Stimulated activated CD8-positive, alpha-beta memory T cell treated with anti-CD3 and anti-CD28 coated beads, Interleukin-12 subunit alpha, Interleukin-12 subunit beta, amount 100 ng/mL, for 24 hours (primary cell): ENCODE data around the gene HTT-AS.
"Not testable (repeated sequence)": the region's sequence is repeated elsewhere in the genome, so short reads cannot be mapped to it uniquely, and the experiment has no call there.

Experiments
- DNase-seq: peaks from one replicate; pipeline ENCODE4 v3.0.0-alpha.2; 2020; ENCODE audit errors: extremely low read depth

Gene HTT-AS

GRCh38 chr4:3051141-3051897 lies 23.0 kb downstream of the HTT-AS start:
- not testable (repeated sequence) for DNase-seq

DNA sequence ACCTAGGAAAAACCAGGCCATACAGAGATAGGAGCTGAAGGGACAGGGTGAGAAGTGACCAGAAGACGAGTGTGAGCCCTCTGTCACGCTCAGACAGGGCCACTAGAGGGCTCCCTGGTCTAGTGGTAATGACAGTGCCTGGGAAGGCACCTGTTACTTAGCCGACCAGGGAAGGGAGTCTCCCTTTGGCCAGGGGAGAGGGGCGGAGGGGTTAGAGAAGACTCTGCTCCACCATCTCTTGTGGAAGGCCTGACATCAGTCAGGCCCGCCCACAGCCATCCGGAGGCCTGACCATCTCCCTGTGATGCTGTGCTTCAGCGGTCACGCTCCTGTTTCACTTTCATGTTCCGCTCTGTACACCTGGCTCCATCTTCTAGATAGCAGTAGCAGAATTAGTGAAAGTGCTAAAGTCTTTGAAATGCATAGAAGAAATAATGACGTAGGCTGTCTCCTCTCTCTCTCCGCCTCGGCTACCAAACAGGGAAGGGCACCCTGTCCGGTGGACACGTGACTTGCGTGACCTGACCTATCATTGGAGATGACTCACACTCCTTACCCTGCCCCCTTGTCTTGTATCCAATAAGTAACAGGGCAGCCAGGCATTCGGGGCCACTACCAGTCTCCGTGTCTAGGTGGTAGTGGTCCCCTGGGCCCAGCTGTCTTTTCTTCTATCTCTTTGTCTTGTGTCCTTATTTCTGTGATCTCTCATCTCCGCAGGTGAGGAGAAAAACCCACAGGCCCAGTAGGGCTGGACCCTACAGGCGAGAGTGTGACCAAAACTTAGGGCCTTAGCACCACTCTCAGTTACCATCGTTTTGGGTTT lies 26.7 kb downstream of the HTT-AS start:
- no peak for DNase-seq

GRCh38 chr4:3046623-3047022 lies 27.7 kb downstream of the HTT-AS start:
- DNase-seq = no peak

DNA sequence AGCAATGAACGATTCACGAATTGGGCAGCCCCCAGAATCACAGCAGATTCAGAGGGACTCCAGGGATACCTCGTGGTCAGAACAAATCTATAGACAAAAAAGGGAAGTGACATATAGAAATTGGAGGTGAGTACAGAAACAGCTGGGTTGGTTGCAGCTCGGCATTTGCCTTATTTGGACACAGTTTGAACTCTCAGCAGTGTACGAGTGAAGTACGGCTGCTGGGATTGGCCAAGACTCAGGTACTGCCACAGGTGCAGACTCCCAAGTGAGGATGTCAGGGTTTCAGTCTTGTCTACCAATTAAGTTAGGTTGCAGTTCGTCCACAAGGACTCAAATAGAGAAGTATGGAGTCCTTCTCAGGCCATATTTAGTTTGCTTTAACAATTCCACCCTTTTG lies 28.2 kb downstream of the HTT-AS start:
- no peak for DNase-seq

GRCh38 chr4:3044870-3045819 lies 29.2 kb downstream of the HTT-AS start:
- no peak for DNase-seq

DNA sequence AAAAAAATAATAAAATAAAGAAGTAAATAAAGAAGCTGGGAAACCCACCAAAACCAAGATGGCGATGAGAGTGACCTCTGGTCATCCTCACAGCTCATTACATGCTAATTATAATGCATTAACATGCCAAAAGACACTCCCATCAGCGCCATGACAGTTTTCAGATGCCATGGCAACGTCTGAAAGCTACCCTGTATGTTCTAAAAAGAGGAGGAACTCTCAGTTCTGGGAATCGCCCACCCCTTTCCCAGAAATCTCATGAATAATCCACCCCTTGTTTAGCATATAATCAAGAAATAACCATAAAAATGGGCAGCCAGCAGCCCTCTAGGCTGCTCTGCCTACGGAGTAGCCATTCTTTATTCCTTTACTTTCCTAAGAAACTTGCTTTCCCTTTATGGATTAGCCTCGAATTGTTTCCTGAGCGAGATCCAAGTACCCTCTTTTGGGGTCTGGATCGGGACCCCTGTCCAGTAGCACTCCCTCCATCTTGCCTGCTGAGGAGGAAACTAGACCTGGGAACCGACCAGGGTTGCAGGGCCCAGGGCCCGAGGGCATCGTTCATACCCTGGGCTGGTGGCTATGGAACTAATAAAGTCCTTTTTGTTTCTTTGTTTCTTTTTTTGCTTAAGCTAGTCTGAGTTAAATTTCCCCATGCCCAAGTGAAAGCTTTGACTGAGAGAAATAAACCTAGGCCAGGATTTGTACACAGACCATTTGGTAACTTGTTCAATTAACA lies 30.9 kb downstream of the HTT-AS start:
- no peak for DNase-seq

DNA sequence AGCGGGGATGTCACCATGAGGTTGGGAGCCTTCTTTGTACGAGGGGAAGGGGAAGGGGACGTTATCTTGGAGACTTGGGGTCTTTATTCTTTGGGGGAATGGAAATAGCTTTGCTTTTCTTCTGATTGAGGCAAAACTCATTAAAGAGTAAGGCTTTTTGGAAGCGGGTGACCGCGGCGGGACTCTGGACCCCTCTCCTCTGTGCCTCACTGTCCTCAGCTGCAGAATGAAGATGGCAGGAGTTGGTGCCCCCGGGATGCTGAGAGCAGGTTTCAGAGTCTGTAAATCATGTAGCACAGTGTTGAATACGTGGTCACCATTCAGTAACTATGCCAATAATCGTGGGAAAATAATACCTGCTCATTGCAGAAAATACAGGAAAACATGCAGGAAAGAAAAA lies 32.1 kb downstream of the HTT-AS start:
- no peak for DNase-seq

GRCh38 chr4:3041192-3042142 lies 32.9 kb downstream of the HTT-AS start:
- no peak for DNase-seq

DNA sequence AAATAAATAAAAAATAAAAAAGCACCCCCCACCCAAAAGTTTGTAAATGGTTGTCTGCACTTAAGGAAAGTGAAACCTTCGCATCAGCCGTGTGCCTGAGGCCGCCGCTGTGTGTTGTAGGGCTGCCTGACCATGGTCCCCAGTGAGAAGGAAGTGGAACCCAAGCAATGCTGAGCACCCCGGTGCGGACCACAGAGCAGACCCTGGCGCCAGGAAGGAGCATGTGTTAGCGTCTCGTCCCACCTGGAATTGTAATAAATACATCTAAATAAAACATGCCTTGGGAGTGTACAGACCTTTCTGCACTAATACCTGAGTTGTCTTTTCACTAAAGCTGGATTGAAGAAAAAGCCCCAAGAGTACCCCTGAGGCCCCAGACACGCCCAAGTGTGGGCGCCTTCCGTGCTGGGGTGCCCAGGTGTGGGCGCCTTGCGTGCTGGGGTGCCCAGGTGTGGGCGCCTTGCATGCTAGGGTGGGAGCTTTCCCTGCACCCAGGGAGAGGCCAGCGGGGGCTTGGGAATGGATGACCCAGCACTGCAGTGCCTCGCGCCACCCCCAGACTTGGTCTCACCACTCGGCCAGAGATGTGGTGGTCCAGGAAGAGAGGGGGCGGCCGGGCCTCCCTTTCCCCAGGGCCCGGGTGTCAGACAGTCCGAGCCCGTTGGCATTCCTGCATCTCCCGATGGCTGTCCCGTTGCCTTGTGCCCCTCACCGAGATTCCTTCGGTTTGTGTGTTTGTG lies 33.7 kb downstream of the HTT-AS start:
- no peak for DNase-seq

- DNase-seq = no peak
These were observed 34.5 kb downstream of the HTT-AS start for GRCh38 chr4:3039706-3040366.

DNA sequence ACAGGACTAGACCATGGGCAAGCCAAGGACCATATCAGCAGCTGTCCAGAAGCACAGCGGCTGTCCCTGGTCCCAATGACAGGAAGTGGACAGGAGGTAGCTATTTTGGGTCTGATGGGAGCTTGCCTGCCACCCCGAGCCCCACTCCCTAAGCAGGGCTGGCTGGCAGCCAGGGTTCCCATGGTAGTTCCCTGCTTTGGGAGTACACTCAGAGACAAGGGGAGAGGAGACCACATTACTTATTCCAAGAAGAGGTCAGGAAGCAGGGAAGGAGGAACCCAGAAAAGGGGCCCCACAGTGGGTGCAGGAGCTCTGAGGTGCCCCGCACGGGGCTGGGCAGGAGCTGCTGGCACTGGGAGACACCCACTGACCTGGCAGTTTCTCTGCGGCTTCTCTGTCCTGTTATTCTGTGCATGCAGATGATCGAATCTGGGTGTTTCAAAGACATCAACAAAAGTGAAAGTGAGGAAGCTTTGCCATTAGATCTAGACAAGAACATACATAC lies 36.3 kb downstream of the HTT-AS start:
- DNase-seq = no peak

- DNase-seq = no peak
These were observed 38.0 kb downstream of the HTT-AS start for GRCh38 chr4:3036131-3036952.

GRCh38 chr4:3035674-3036073 lies 38.7 kb downstream of the HTT-AS start:
- DNase-seq = no peak

DNA sequence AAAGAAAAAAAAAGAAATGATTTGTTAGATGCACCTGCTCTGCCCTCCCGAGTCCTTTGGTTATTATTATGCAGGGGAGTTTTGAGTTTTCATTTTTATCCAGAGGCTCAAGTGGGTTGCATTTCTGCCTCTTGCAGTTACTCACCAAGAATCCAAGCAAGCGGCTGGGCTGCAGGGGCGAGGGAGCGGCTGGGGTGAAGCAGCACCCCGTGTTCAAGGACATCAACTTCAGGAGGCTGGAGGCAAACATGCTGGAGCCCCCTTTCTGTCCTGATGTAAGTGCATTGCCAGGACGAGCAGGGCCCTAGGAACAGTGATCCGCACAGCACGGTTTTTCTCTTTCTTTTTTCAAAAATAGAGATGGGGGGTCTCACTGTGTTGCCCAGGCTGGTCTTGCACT lies 39.1 kb downstream of the HTT-AS start:
- DNase-seq = no peak

- no peak for DNase-seq
These were observed 40.1 kb downstream of the HTT-AS start for GRCh38 chr4:3034231-3034630.

GRCh38 chr4:3031357-3032082 lies 42.8 kb downstream of the HTT-AS start:
- DNase-seq = no peak
